Right lobe of liver (tissue), 6 donors: ENCODE results near the gene RMRP. TPM values are rescaled to one million over a fixed set of nuclear protein-coding genes. Genes with fewer than 3 reads are reported as not detected.

ENCODE experiments used
- ATAC-seq, 4 donors: fragments of 200-7000 bp; cut with Tn5 transposase; one replicate each; pipeline ENCODE4 v1.9.1; 2020; ENCODE audit warnings: mild to moderate bottlenecking in 4 of 4, moderate library complexity in 4 of 4
- DNase-seq, 3 donors: peaks; one replicate each; pipeline ENCODE4 v3.0.0-alpha.2; 2020
- H3K27ac ChIP-seq, 3 donors: fragments of 200-600 bp; one replicate each; pipeline ENCODE4 v1.8.0; 2022
- H3K27me3 ChIP-seq, 2 donors: fragments of 200-600 bp; one replicate each; pipeline ENCODE4 v1.8.0; 2022
- H3K36me3 ChIP-seq, 4 donors: fragments of 200-600 bp; sonication (generic) in 1 of 4; one replicate each; pipeline versions ENCODE4 v1.5.1 to v1.8.0; 2017 to 2022; ENCODE audit warnings: control low read depth in 1 of 4
- H3K4me1 ChIP-seq, 4 donors: fragments of 200-600 bp; sonication (generic) in 1 of 4; one replicate each; pipeline versions ENCODE4 v1.5.1 to v1.8.0; 2017 to 2022; ENCODE audit warnings: control low read depth in 1 of 4
- H3K4me3 ChIP-seq, 3 donors: fragments of 200-600 bp; one replicate each; pipeline ENCODE4 v1.8.0; 2022
- H3K9me3 ChIP-seq, 4 donors: fragments of 200-600 bp; sonication (generic) in 1 of 4; one replicate each; pipeline versions ENCODE4 v1.5.1 to v1.8.0; 2017 to 2022; ENCODE audit warnings: control low read depth in 1 of 4
- POLR2A ChIP-seq: fragments of 450-650 bp; IDR thresholded peaks from one replicate; pipeline ENCODE4 v1.6.1; 2017; ENCODE audit warnings: antibody characterized with exemption, mild to moderate bottlenecking
- WGBS: methylation state at CpG from one replicate; pipeline ENCODE4 v1.1.6; 2018; ENCODE audit warnings: low coverage, low lambda C conversion rate; ENCODE audit not compliant: insufficient coverage; ENCODE audit errors: missing lambda C conversion rate; 5-methylcytosine and 5-hydroxymethylcytosine counted together
- intact Hi-C, 2 donors: fragments of 100-400 bp; cut with DNase I; formaldehyde crosslinking; loops; one replicate each; pipeline versions ENCODE4 v1.11.2 to v1.14.1; 2022
- total RNA-seq, 6 experiments: library from RNA; depleted of rRNA in 2 of 6; stranded (reverse); fragments of >200 nt in 2 of 6; fragmentation: NEBNext Ultra II Directional in 3 of 6; extraction: Animal tissue kit (Norgen Biotek cat#: 25700) in 3 of 6; gene quantifications; one replicate each; pipeline versions ENCODE4 v1.1.0 to v1.2.4, GENCODE V29; 2016 to 2023
- TF ChIP-seq, protein P1 (sequence below), 4 donors: fragments of 200-600 bp in 3 of 4; fragments of 450-650 bp in 1 of 4; IDR thresholded peaks; one replicate each; pipeline versions ENCODE4 v1.5.1 to v1.8.0; 2016 to 2022; ENCODE audit warnings: antibody characterized with exemption in 4 of 4, mild to moderate bottlenecking in 2 of 4
- donor health status: DM: no; HTN: yes; CAD: no.
- donor health status: DM: no; HTN: no; CAD: no.
- donor health status: DM: no; HTN: no; CAD: no.
- donor health status: DM: no; HTN: yes; CAD: no.
- donor health status: DM: no; HTN: yes; CAD: no.

RMRP gene
- total RNA-seq, 6 experiments from 2014 or later, result 1,534 to 17,791 (median 6,650) TPM

GRCh38 chr9:35689542-35690293, 31.9 kb upstream of the RMRP start, which contains the start of gene TPM2:
Gene TPM2 (minus strand): TSS chr9:35689925. CDS start chr9:35689817, 108 bp downstream.
- peaks cover 0 to 2% (median 0%) of the 10 kb centered on the region in 4 donors for H3K4me1 ChIP-seq
- no peaks in the 10 kb centered on the region for H3K9me3 ChIP-seq
- TF ChIP-seq POLR2A, result no peak
- TF ChIP-seq, protein P1, sequence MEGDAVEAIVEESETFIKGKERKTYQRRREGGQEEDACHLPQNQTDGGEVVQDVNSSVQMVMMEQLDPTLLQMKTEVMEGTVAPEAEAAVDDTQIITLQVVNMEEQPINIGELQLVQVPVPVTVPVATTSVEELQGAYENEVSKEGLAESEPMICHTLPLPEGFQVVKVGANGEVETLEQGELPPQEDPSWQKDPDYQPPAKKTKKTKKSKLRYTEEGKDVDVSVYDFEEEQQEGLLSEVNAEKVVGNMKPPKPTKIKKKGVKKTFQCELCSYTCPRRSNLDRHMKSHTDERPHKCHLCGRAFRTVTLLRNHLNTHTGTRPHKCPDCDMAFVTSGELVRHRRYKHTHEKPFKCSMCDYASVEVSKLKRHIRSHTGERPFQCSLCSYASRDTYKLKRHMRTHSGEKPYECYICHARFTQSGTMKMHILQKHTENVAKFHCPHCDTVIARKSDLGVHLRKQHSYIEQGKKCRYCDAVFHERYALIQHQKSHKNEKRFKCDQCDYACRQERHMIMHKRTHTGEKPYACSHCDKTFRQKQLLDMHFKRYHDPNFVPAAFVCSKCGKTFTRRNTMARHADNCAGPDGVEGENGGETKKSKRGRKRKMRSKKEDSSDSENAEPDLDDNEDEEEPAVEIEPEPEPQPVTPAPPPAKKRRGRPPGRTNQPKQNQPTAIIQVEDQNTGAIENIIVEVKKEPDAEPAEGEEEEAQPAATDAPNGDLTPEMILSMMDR (IDR thresholded peaks at IDR 0.05), result no peak

GRCh38 chr9:35688558-35689541, 31.0 kb upstream of the RMRP start:
- DNase-seq, result no peak
- Histone ChIP-seq H3K4me1 (peaks cover 0 to 2% (median 0%) of the 10 kb centered on the region in 4 donors), H3K4me3 (peak overlapping the region in 2 of 3 donors; percentile 26 to 29), H3K36me3 (no peaks in the 10 kb centered on the region), H3K9me3 (no peaks in the 10 kb centered on the region), H3K27me3 (no peaks in the 10 kb centered on the region), H3K27ac (peak overlapping the region in 1 of 3 donors; percentile 33)
- WGBS, result 91% methylated on average over 12 of the region's 12 CpGs
- intact Hi-C loops, result no loop called here
- TF ChIP-seq POLR2A, result no peak
- TF ChIP-seq, protein P1 (IDR thresholded peaks at IDR 0.05), result no peak
- ATAC-seq, result peak in 1 of 4 donors; percentile 36

More at GRCh38 chr9:35689542-35690293, 31.9 kb upstream of the RMRP start, which contains the start of gene TPM2:
- Histone ChIP-seq H3K4me3 (peak within 1 kb of the TSS; percentile 57 to 68 (median 63)), H3K27me3 (no peaks in the 10 kb centered on the region), H3K36me3 (no peaks in the 10 kb centered on the region), H3K27ac (peak within 1 kb of the TSS; percentile 62 to 80 (median 71))
- peak in 1 of 3 donors; percentile 47 for DNase-seq
- peak; percentile 5 to 21 (median 12) for ATAC-seq
- intact Hi-C loops, result no loop called here
- 80% methylated on average over 3 of the region's 61 CpGs for WGBS

DNA sequence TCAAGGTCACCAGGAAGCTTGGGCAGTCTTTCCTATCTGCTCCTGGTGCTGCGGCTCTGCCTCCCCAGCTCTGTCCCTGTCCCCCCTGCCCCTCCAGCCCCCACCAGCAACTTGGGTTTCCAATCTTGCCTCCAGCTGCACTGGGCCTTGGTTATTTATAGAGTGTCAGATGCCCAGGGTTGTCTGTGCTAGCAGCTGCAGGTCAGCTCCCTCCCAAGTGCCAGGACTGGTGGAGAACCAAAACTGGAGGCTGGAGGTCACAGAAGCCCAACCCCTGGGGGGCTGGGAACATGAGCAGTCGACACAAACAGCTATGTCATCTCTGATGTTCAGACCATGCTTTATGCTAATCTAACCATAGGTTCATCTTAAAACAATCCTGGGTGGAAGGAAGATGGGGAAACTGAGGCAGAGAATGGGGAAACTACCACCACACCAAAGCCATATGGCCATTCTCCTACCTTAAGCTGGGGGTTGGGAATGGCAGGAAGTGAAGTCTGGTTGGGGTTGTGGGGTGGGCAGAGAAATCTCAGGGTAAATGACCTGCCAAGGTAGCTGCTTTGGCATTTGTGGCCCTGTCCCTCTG, 30.2 kb upstream of the RMRP start:
- intact Hi-C loops, result no loop called here
- TF ChIP-seq, protein P1 (IDR thresholded peaks at IDR 0.05), result no peak
- TF ChIP-seq POLR2A, result no peak
- 75% methylated on average over 1 of the region's 2 CpGs for WGBS
- peaks cover 0 to 2% (median 0%) of the 10 kb centered on the region in 4 donors for H3K4me1 ChIP-seq
- H3K27ac ChIP-seq, result no peak overlapping the region
- no peak for ATAC-seq
- DNase-seq, result no peak
- H3K27me3 ChIP-seq, result no peaks in the 10 kb centered on the region
- no peak overlapping the region for H3K4me3 ChIP-seq
- H3K36me3 ChIP-seq, result no peaks in the 10 kb centered on the region
- no peaks in the 10 kb centered on the region for H3K9me3 ChIP-seq

- intact Hi-C loops, result no loop called here
- 85% methylated on average over 2 of the region's 2 CpGs for WGBS
- Histone ChIP-seq H3K36me3 (no peaks in the 10 kb centered on the region), H3K4me1 (peaks cover 0 to 2% (median 0%) of the 10 kb centered on the region in 4 donors), H3K9me3 (no peaks in the 10 kb centered on the region), H3K4me3 (no peak overlapping the region), H3K27me3 (no peaks in the 10 kb centered on the region), H3K27ac (no peak overlapping the region)
- no peak for ATAC-seq
- no peak for DNase-seq
- TF ChIP-seq, protein P1 (IDR thresholded peaks at IDR 0.05), result no peak
- TF ChIP-seq POLR2A, result no peak
These were observed 29.5 kb upstream of the RMRP start for GRCh38 chr9:35687306-35687705.
